Naive thymus-derived CD8-positive, alpha-beta T cell (primary cell): ENCODE data around the gene STIM2. TPM values are rescaled to one million over a fixed set of nuclear protein-coding genes. Genes with fewer than 3 reads are reported as not detected.
"Not testable (repeated sequence)": the region's sequence is repeated elsewhere in the genome, so short reads cannot be mapped to it uniquely, and the experiment has no call there.

Source experiments
- ATAC-seq, 2 donors: fragments of 150-1000 bp; cut with Tn5 transposase in 1 of 2; sonication (Bioruptor Pico), chemical (Tn5 transposase) in 1 of 2; 1 replicate in 1 of 2; 2 replicates in 1 of 2; pipeline ENCODE4 v1.10.0; 2021; ENCODE audit warnings: mild to moderate bottlenecking in 2 of 2, moderate library complexity in 2 of 2
- POLR2A ChIA-PET: fragments of 350-600 bp; sonication (Branson Sonifier 250); formaldehyde crosslinking; loops from one replicate; lab custom pipeline; 2021; ENCODE audit warnings: antibody characterized with exemption; lab: Charles Lee
- DNase-seq, 10 donors: peaks; one replicate each; pipeline versions ENCODE4 v3.0.0 to v3.0.0-alpha.2; 2020 to 2022
- H3K27ac Mint-ChIP-seq, 10 donors: one replicate each; pipeline ENCODE4 v1.8.0; 2020 to 2022; ENCODE audit warnings: mild to moderate bottlenecking in 10 of 10, mixed read lengths in 10 of 10, moderate library complexity in 4 of 10, inconsistent platforms in 1 of 10
- H3K27me3 Mint-ChIP-seq, 5 donors: one replicate each; pipeline ENCODE4 v1.8.0; 2021 to 2022; ENCODE audit warnings: mixed read lengths in 5 of 5
- H3K36me3 Mint-ChIP-seq, 3 donors: one replicate each; pipeline ENCODE4 v1.8.0; 2020 to 2022; ENCODE audit warnings: mixed read lengths in 3 of 3, mild to moderate bottlenecking in 2 of 3, inconsistent platforms in 1 of 3
- H3K4me1 Mint-ChIP-seq, 4 donors: one replicate each; pipeline ENCODE4 v1.8.0; 2021 to 2022; ENCODE audit warnings: mixed read lengths in 4 of 4
- H3K4me3 Mint-ChIP-seq, 10 donors: one replicate each; pipeline ENCODE4 v1.8.0; 2020 to 2022; ENCODE audit warnings: mild to moderate bottlenecking in 10 of 10, mixed read lengths in 10 of 10, moderate library complexity in 6 of 10, inconsistent platforms in 1 of 10
- H3K9me3 Mint-ChIP-seq, 9 donors: one replicate each; pipeline ENCODE4 v1.8.0; 2020 to 2022; ENCODE audit warnings: mixed read lengths in 9 of 9, mild to moderate bottlenecking in 3 of 9, inconsistent platforms in 1 of 9, moderate library complexity in 1 of 9
- polyA plus RNA-seq, 3 donors: library from polyadenylated mRNA; unstranded; fragments of 300-500 nt; fragmentation: Illumina TruSeq; gene quantifications; one replicate each; pipeline ENCODE4 v1.2.3, GENCODE V29; 2021
- total RNA-seq, 8 experiments: library from RNA in 2 of 8; stranded (reverse) in 2 of 8; gene quantifications; one replicate each; pipeline ENCODE4 v1.2.3 and lab custom pipeline; 2021 to 2026

Gene STIM2
- total and polyA plus RNA-seq, 5 experiments from 2014 or later: 22.2 to 105 (median 35.4) TPM

DNA sequence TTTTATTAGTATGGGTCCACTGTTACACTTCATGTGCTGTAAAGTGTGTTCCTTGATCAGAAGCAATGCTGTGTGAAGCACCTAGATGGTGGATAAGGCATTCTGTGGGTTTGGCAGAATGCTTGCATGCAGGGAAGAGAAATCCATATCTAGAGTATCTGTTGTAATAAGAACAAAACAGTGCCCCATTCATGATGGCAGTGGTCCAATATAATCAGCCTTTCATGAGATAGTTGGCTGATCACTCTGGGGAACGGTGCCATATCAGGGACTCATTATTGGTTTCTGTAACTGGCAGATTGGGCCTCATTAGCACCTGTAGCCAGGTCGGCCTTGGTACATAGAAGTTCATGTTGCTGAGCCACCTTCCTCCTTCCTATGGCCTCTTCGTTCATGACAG is 28.7 kb downstream of the STIM2 start:
- no peaks in the 10 kb centered on the region for H3K27me3 Mint-ChIP-seq
- peaks cover 5 to 17% (median 6%) of the 10 kb centered on the region in 3 donors for H3K36me3 Mint-ChIP-seq
- ATAC-seq: no peak
- POLR2A ChIA-PET: no interaction called here
- DNase-seq: no peak
- peak overlapping the region in 8 of 10 donors; percentile 6 to 85 (median 69) for H3K27ac Mint-ChIP-seq
- H3K4me3 Mint-ChIP-seq: no peak overlapping the region
- peaks cover 0 to 4% (median 0%) of the 10 kb centered on the region in 9 donors for H3K9me3 Mint-ChIP-seq
- H3K4me1 Mint-ChIP-seq: peaks cover 29 to 87% (median 74%) of the 10 kb centered on the region in 4 donors

DNA sequence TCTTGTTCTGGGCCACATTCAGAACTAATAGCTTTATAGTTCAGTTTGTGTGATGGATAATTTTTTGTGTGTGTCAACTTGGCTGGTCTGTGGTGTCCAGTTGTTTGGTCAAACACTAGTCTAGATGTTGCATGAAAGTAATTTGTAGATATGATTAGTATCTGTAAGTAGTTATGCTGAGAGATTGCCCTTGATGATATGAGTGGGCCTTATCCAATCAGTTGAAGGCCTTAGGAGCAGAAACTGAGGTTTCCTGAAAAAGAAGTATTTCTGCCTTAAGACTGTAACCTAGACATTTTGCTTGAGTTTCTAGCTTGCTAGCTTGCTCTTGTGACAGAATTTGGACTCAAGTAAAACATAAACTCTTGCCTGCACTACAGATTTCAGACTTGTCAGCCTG is 30.4 kb downstream of the STIM2 start:
- Mint-ChIP-seq H3K27ac (peak overlapping the region in 3 of 10 donors; percentile 39 to 75 (median 64)), H3K9me3 (peaks cover 0 to 4% (median 0%) of the 10 kb centered on the region in 9 donors), H3K27me3 (no peaks in the 10 kb centered on the region), H3K36me3 (peaks cover 5 to 23% (median 9%) of the 10 kb centered on the region in 3 donors), H3K4me1 (peaks cover 28 to 84% (median 72%) of the 10 kb centered on the region in 4 donors), H3K4me3 (no peak overlapping the region)
- POLR2A ChIA-PET: interaction anchor here (0.8 to 3.5 kb wide), 2 partner anchors 14 to 29 kb away, joined by 4 to 16 read pairs; partner anchors contain the start of gene STIM2
- no peak for DNase-seq
- no peak for ATAC-seq

GRCh38 chr4:26891867-26892266 is 31.2 kb downstream of the STIM2 start:
- DNase-seq: no peak
- H3K4me1 Mint-ChIP-seq: peaks cover 21 to 84% (median 71%) of the 10 kb centered on the region in 4 donors
- POLR2A ChIA-PET: interaction anchor here (3.5 kb wide), 1 partner anchor 30 kb away, joined by 16 read pairs; the partner anchor contains the start of gene STIM2
- peaks cover 5 to 23% (median 11%) of the 10 kb centered on the region in 3 donors for H3K36me3 Mint-ChIP-seq
- no peak for ATAC-seq
- H3K27ac Mint-ChIP-seq: peak overlapping the region in 8 of 10 donors; percentile 7 to 83 (median 64)
- no peak overlapping the region for H3K4me3 Mint-ChIP-seq
- no peaks in the 10 kb centered on the region for H3K27me3 Mint-ChIP-seq
- peaks cover 0 to 4% (median 0%) of the 10 kb centered on the region in 9 donors for H3K9me3 Mint-ChIP-seq

DNA sequence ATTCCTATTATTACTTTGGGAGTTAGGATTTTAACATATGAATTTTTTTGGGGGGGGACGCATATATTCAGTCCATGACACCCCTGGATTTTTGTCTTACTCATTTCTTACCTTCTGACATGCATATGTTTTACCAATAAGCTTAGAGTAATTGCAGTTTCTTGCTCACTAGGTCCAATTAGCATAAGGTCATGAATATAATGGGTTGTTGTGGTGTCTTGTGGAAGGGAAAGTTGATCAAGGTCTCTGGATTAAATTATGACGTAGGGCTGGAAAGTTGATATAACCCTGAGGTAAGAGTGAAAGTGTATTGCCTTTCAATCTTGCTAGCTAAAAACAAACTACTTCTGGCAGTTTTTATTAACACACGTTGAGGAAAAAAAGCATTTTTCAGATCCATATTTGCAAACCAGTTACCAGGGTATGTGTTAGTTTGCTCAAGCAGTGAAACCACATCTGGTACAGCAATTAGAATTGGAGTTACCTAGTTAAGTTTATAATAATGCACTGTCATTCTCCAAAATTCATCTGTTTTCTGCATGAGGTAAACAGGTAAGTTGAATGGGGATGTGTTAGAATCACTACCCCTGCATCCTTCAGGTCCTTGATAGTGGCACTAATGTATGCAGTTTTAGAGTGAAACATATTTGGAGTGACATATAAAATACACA is 32.0 kb downstream of the STIM2 start:
- H3K4me1 Mint-ChIP-seq: peaks cover 19 to 82% (median 71%) of the 10 kb centered on the region in 4 donors
- POLR2A ChIA-PET: interaction anchor here (3.5 kb wide), 1 partner anchor 31 kb away, joined by 16 read pairs; the partner anchor contains the start of gene STIM2

DNA sequence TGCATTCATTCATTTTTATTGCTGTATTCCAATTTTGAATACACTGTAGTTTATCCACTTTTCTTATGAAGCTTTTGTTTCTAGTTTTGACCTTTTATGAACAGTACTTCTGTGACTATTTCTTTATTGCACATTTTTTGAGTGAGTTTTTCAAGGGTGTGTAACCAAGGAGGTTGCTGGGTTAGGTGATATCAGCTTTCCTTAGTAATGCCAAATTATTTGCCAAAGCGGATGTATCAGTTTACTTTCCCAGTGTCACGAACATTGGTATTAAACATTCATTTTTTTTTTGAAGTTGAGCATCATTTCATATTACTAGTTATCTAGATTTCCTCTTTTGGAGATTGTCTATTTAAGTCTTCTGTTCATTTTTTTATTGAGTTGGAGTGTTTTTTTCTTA is 32.9 kb downstream of the STIM2 start:
- H3K36me3 Mint-ChIP-seq: peaks cover 5 to 26% (median 14%) of the 10 kb centered on the region in 3 donors
- peak overlapping the region in 8 of 10 donors; percentile 20 to 86 (median 58) for H3K27ac Mint-ChIP-seq
- POLR2A ChIA-PET: interaction anchor here (3.5 kb wide), 1 partner anchor 32 kb away, joined by 16 read pairs; the partner anchor contains the start of gene STIM2
- H3K27me3 Mint-ChIP-seq: no peaks in the 10 kb centered on the region
- H3K4me1 Mint-ChIP-seq: peaks cover 23 to 83% (median 75%) of the 10 kb centered on the region in 4 donors
- peak overlapping the region in 1 of 10 donors; percentile 48 for H3K4me3 Mint-ChIP-seq
- DNase-seq: no peak
- ATAC-seq: no peak
- H3K9me3 Mint-ChIP-seq: peaks cover 0 to 4% (median 0%) of the 10 kb centered on the region in 9 donors

More for the DNA sequence above, 32.0 kb downstream of the STIM2 start:
- H3K27ac Mint-ChIP-seq: peak overlapping the region in 9 of 10 donors; percentile 6 to 83 (median 65)
- no peak overlapping the region for H3K4me3 Mint-ChIP-seq
- H3K9me3 Mint-ChIP-seq: peaks cover 0 to 4% (median 0%) of the 10 kb centered on the region in 9 donors
- no peak for ATAC-seq
- no peak for DNase-seq
- H3K27me3 Mint-ChIP-seq: no peaks in the 10 kb centered on the region
- H3K36me3 Mint-ChIP-seq: peaks cover 5 to 23% (median 14%) of the 10 kb centered on the region in 3 donors

GRCh38 chr4:26894881-26895280 is 34.2 kb downstream of the STIM2 start:
- Mint-ChIP-seq H3K4me1 (peaks cover 21 to 80% (median 76%) of the 10 kb centered on the region in 4 donors), H3K36me3 (peaks cover 5 to 26% (median 14%) of the 10 kb centered on the region in 3 donors), H3K27ac (peak overlapping the region in 1 of 10 donors; percentile 33)
- not testable (repeated sequence) for H3K9me3 Mint-ChIP-seq, H3K4me3 Mint-ChIP-seq, ATAC-seq, DNase-seq, H3K27me3 Mint-ChIP-seq
- POLR2A ChIA-PET: interaction anchor here (0.6 to 1.8 kb wide), 3 partner anchors 9 to 68 kb away, joined by 3 to 8 read pairs (median 7); no protein-coding TSS in a partner anchor

DNA sequence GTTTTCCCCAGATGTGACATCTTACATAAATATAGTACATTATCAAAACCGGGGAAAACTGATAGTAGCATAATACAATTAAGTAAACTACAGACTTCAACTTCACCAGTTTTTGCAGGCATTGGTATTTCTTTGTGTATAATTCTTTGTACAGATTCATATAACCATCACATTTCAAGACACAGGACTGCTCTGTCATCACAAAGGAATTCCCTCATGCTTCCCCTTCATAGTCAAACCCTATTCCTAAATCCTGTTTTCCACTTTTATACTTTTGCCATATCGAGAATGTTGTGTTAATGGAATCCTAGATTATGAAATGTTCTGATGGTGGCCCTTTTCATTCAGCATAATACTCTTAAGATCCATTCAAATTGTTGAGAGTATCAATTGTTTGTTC is 36.0 kb downstream of the STIM2 start:
- H3K36me3 Mint-ChIP-seq: peaks cover 5 to 20% (median 15%) of the 10 kb centered on the region in 3 donors
- no peaks in the 10 kb centered on the region for H3K27me3 Mint-ChIP-seq
- no peak for DNase-seq
- POLR2A ChIA-PET: interaction anchor here (1.8 kb wide), 1 partner anchor 11 kb away, joined by 7 read pairs; no protein-coding TSS in a partner anchor
- H3K27ac Mint-ChIP-seq: peak overlapping the region in 4 of 10 donors; percentile 5 to 60 (median 47)
- peaks cover 0 to 4% (median 0%) of the 10 kb centered on the region in 9 donors for H3K9me3 Mint-ChIP-seq
- peaks cover 23 to 82% (median 78%) of the 10 kb centered on the region in 4 donors for H3K4me1 Mint-ChIP-seq
- no peak for ATAC-seq
- peak overlapping the region in 1 of 10 donors; percentile 2 for H3K4me3 Mint-ChIP-seq

DNA sequence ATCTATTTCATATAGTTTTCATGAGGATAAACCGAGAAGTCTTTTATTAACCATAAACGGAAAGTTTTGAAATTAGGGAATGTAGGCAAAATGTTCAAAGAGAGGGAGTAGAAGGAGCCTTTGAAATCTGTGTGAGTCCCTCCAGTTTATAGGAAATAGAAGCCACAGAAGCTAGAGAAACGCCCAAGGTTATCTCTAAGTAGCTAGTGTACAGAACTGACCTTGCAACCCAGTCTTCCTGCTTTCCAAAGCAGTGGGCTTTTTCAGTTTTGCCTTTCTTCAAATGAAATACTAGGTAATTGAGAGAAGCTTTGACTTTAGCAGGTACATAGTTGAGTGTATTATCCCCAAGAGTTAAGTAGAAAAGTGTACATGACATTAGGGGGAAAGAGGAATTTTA is 39.4 kb downstream of the STIM2 start:
- DNase-seq (no peak), ATAC-seq (no peak)
- H3K9me3 Mint-ChIP-seq: no peaks in the 10 kb centered on the region
- H3K27ac Mint-ChIP-seq: peak overlapping the region in 3 of 10 donors; percentile 12 to 69 (median 66)
- POLR2A ChIA-PET: interaction anchor here (0.6 to 1.1 kb wide), 3 partner anchors 10 to 38 kb away, joined by 3 to 5 read pairs (median 4); no protein-coding TSS in a partner anchor
- H3K27me3 Mint-ChIP-seq: no peaks in the 10 kb centered on the region
- peak overlapping the region in 8 of 10 donors; percentile 15 to 50 (median 40) for H3K4me3 Mint-ChIP-seq
- H3K36me3 Mint-ChIP-seq: peaks cover 0 to 16% (median 9%) of the 10 kb centered on the region in 3 donors
- H3K4me1 Mint-ChIP-seq: peaks cover 31 to 87% (median 79%) of the 10 kb centered on the region in 4 donors

- POLR2A ChIA-PET: interaction anchor here (0.8 kb wide), 1 partner anchor 21 kb away, joined by 3 read pairs; no protein-coding TSS in a partner anchor
- no peak for DNase-seq
- no peak for ATAC-seq
- Mint-ChIP-seq H3K9me3 (no peaks in the 10 kb centered on the region), H3K27ac (peak overlapping the region in 2 of 10 donors; percentile 41 to 63), H3K27me3 (no peaks in the 10 kb centered on the region), H3K4me3 (peak overlapping the region in 6 of 10 donors; percentile 4 to 52 (median 39)), H3K4me1 (peaks cover 35 to 88% (median 80%) of the 10 kb centered on the region in 4 donors), H3K36me3 (peaks cover 0 to 16% (median 3%) of the 10 kb centered on the region in 3 donors)
These were observed 40.1 kb downstream of the STIM2 start for GRCh38 chr4:26900765-26901164.

- no peak for DNase-seq
- Mint-ChIP-seq H3K27me3 (no peaks in the 10 kb centered on the region), H3K4me3 (peak overlapping the region in 9 of 10 donors; percentile 0 to 34 (median 14)), H3K9me3 (no peaks in the 10 kb centered on the region), H3K27ac (peak overlapping the region in 6 of 10 donors; percentile 1 to 66 (median 20)), H3K36me3 (peaks cover 0 to 14% (median 3%) of the 10 kb centered on the region in 3 donors), H3K4me1 (peaks cover 28 to 80% (median 65%) of the 10 kb centered on the region in 4 donors)
- no peak for ATAC-seq
- POLR2A ChIA-PET: interaction anchor here (1.0 kb wide), 1 partner anchor 14 kb away, joined by 4 read pairs; no protein-coding TSS in a partner anchor
These were observed 44.5 kb downstream of the STIM2 start for GRCh38 chr4:26905172-26905571.

GRCh38 chr4:26907731-26908599 is 47.3 kb downstream of the STIM2 start:
- ATAC-seq (no peak), DNase-seq (no peak)
- H3K4me1 Mint-ChIP-seq: peaks cover 30 to 83% (median 68%) of the 10 kb centered on the region in 4 donors
- H3K36me3 Mint-ChIP-seq: peaks cover 0 to 4% (median 3%) of the 10 kb centered on the region in 3 donors
- H3K27me3 Mint-ChIP-seq: no peaks in the 10 kb centered on the region
- H3K27ac Mint-ChIP-seq: peak overlapping the region in 6 of 10 donors; percentile 27 to 65 (median 50)
- POLR2A ChIA-PET: interaction anchor here (1.0 kb wide), 1 partner anchor 48 kb away, joined by 3 read pairs; the partner anchor contains the start of gene STIM2
- peak overlapping the region in 3 of 10 donors; percentile 12 to 26 (median 25) for H3K4me3 Mint-ChIP-seq
- no peaks in the 10 kb centered on the region for H3K9me3 Mint-ChIP-seq
